NCI-H128 (cell line): ENCODE measurements around the gene DENND6B.
"Not testable (repeated sequence)": the region's sequence is repeated elsewhere in the genome, so short reads cannot be mapped to it uniquely, and the experiment has no call there.

Experiments
- DNase-seq: peaks from one replicate; lab custom pipeline; 2025; ENCODE audit not compliant: unreplicated experiment; lab: John Stamatoyannopoulos, UW

Gene DENND6B

GRCh38 chr22:50273781-50274180, 53.0 kb downstream of the DENND6B start:
- not testable (repeated sequence) for DNase-seq

- DNase-seq: not testable (repeated sequence)
Measured at GRCh38 chr22:50273352-50273751, 53.5 kb downstream of the DENND6B start.

- no peak for DNase-seq
Measured at GRCh38 chr22:50272044-50272802, 54.6 kb downstream of the DENND6B start.

GRCh38 chr22:50271519-50271970, 55.3 kb downstream of the DENND6B start:
- DNase-seq: peak; percentile 24

GRCh38 chr22:50270666-50271394, 56.0 kb downstream of the DENND6B start:
- no peak for DNase-seq

GRCh38 chr22:50269970-50270665, 56.7 kb downstream of the DENND6B start, which contains the start of gene MAPK11:
TSS of gene MAPK11 (minus strand) at chr22:50270380. CDS start at chr22:50270292, 88 bp downstream.
- DNase-seq: no peak

GRCh38 chr22:50269573-50269969, 57.2 kb downstream of the DENND6B start:
- DNase-seq: no peak

- DNase-seq: no peak
Measured at GRCh38 chr22:50268655-50269113, 58.1 kb downstream of the DENND6B start.

GRCh38 chr22:50267591-50268390, 59.0 kb downstream of the DENND6B start:
- DNase-seq: no peak

- DNase-seq: no peak
Measured at GRCh38 chr22:50266994-50267393, 59.8 kb downstream of the DENND6B start.

GRCh38 chr22:50264946-50265669, 61.7 kb downstream of the DENND6B start:
- DNase-seq: no peak

GRCh38 chr22:50264104-50264745, 62.6 kb downstream of the DENND6B start:
- no peak for DNase-seq

- DNase-seq: no peak
Measured at GRCh38 chr22:50262973-50263617, 63.7 kb downstream of the DENND6B start.

GRCh38 chr22:50262460-50262911, 64.3 kb downstream of the DENND6B start:
- DNase-seq: no peak

- no peak for DNase-seq
Measured at GRCh38 chr22:50261615-50262459, 65.0 kb downstream of the DENND6B start, which contains the start of gene MAPK12. TSS of gene MAPK12 (minus strand) at chr22:50261683. CDS start at chr22:50261509, 174 bp downstream.

GRCh38 chr22:50260801-50261614, 65.8 kb downstream of the DENND6B start:
- no peak for DNase-seq

- no peak for DNase-seq
Measured at GRCh38 chr22:50260434-50260800, 66.4 kb downstream of the DENND6B start.
